GM23248 (cell line): ENCODE results near the gene ARHGAP10. TPM values are rescaled to one million over a fixed set of nuclear protein-coding genes. Genes with fewer than 3 reads are reported as not detected.
A peak's percentile ranks its signal among the peaks of the same experiment; 100 is the strongest.

Source experiments
- DNase-seq: peaks from one replicate; pipeline ENCODE4 v3.0.0-alpha.2; 2015
- H2AFZ ChIP-seq: fragments of 200-600 bp; sonication (generic); 2 replicates; pipeline ENCODE4 v1.6.1; 2016; ENCODE audit warnings: antibody characterized with exemption
- H3F3A ChIP-seq: fragments of 200-600 bp; sonication (generic); 2 replicates; pipeline ENCODE4 v1.6.1; 2016; ENCODE audit warnings: mild to moderate bottlenecking, antibody characterized with exemption, mixed run types; ENCODE audit not compliant: insufficient read depth
- H3K27ac ChIP-seq: fragments of 200-600 bp; sonication (generic); 2 replicates; pipeline ENCODE4 v1.5.1; 2016; ENCODE audit warnings: mild to moderate bottlenecking
- H3K27me3 ChIP-seq: fragments of 200-600 bp; sonication (generic); replicated peaks from 2 replicates; pipeline ENCODE4 v1.6.1; 2016; ENCODE audit warnings: mild to moderate bottlenecking; ENCODE audit not compliant: insufficient read depth
- H3K36me3 ChIP-seq: fragments of 200-600 bp; sonication (generic); 2 replicates; pipeline ENCODE4 v1.6.1; 2016; ENCODE audit warnings: low read depth, mild to moderate bottlenecking
- H3K4me1 ChIP-seq: fragments of 200-600 bp; sonication (generic); 2 replicates; pipeline ENCODE4 v1.6.1; 2016; ENCODE audit warnings: mild to moderate bottlenecking; ENCODE audit not compliant: insufficient read depth
- H3K4me2 ChIP-seq: fragments of 200-600 bp; sonication (generic); one replicate; pipeline ENCODE4 v1.6.1; 2016; ENCODE audit warnings: mild to moderate bottlenecking; ENCODE audit not compliant: unreplicated experiment
- H3K4me3 ChIP-seq: fragments of 200-600 bp; sonication (generic); 2 replicates; pipeline ENCODE4 v1.5.1; 2016; ENCODE audit warnings: mild to moderate bottlenecking
- H3K79me2 ChIP-seq: fragments of 200-600 bp; sonication (generic); 2 replicates; pipeline ENCODE4 v1.6.1; 2016; ENCODE audit warnings: mild to moderate bottlenecking; ENCODE audit not compliant: insufficient read depth
- H3K9ac ChIP-seq: fragments of 200-600 bp; sonication (generic); 2 replicates; pipeline ENCODE4 v1.6.1; 2016; ENCODE audit warnings: mild to moderate bottlenecking
- H3K9me2 ChIP-seq: fragments of 200-600 bp; sonication (generic); 2 replicates; pipeline ENCODE4 v1.6.1; 2016; ENCODE audit warnings: mixed run types, mild to moderate bottlenecking, moderate library complexity; ENCODE audit not compliant: insufficient read depth
- H3K9me3 ChIP-seq: fragments of 200-600 bp; sonication (generic); one replicate; pipeline ENCODE4 v1.6.1; 2017; ENCODE audit warnings: low read depth
- H4K20me1 ChIP-seq: fragments of 200-600 bp; sonication (generic); 2 replicates; pipeline ENCODE4 v1.6.0; 2016; ENCODE audit not compliant: insufficient read depth
- EZH2 ChIP-seq: fragments of 200-600 bp; sonication (generic); IDR thresholded peaks from 2 replicates; pipeline ENCODE4 v1.6.1; 2018; ENCODE audit warnings: antibody characterized with exemption, mild to moderate bottlenecking; ENCODE audit not compliant: insufficient read depth, poor library complexity, severe bottlenecking
- EZH2phosphoT487 ChIP-seq: fragments of 200-600 bp; sonication (generic); IDR thresholded peaks from 2 replicates; pipeline ENCODE4 v1.6.1; 2018; ENCODE audit warnings: antibody characterized with exemption, moderate library complexity, mild to moderate bottlenecking, low read depth; ENCODE audit not compliant: insufficient read depth
- WGBS, 2 experiments: methylation state at CpG; one replicate each; pipeline ENCODE4 v1.1.6; 2015 to 2017; ENCODE audit warnings: low lambda C conversion rate in 2 of 2, low coverage in 1 of 2; ENCODE audit errors: missing lambda C conversion rate in 2 of 2; 5-methylcytosine and 5-hydroxymethylcytosine counted together
- in situ Hi-C: fragments of 300-500 bp; cut with MboI; formaldehyde crosslinking; loops from 2 replicates; pipeline ENCODE4 v1.15.0; 2020
- polyA plus RNA-seq: library from polyadenylated mRNA; unstranded; fragments of >200 nt; fragmentation: Nextera tagmentation; extraction: Ambion mirVana; gene quantifications from 2 replicates; pipeline ENCODE4 v1.2.1, GENCODE V29; 2016
- total RNA-seq: library from RNA; depleted of rRNA; stranded (reverse); fragments of >200 nt; shearing (Covaris generic); gene quantifications from 2 replicates; pipeline ENCODE4 v1.2.3, GENCODE V29; 2014

The ARHGAP10 gene
- total and polyA plus RNA-seq, 2 experiments from 2014 or later, result 19.5 to 24.8 TPM

DNA sequence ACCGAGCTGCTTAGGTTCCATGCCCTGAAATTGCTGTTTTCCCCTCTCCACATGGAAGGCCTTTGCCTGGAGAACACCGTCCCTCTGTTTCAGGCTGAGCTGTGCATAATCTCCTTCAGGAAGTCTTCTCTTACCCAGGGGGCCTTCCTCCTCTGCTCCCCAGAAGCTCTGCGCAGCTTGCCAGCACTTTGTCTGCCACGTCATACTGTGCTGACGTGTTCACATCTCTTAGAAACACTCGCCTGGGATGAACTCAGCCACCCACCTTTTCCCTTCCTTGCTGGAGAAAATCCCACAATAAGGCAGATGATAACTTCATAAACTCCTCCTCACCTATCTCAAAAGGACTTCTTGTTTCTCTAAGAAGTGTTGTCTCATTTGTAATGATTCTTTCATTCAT, 110.7 kb downstream of the ARHGAP10 start:
- Histone ChIP-seq H3F3A (0 out of 2 replicates have a peak, but pooled peaks cover 11% of the 10 kb centered on the region), H2AFZ (no peak overlapping the region), H3K4me2 (no peak overlapping the region), H3K79me2 (peaks cover 97% of the 10 kb centered on the region), H3K9me2 (no peaks in the 10 kb centered on the region), H3K9ac (no peak overlapping the region), H3K9me3 (no peaks in the 10 kb centered on the region), H3K4me1 (peaks cover 4% of the 10 kb centered on the region), H3K27me3 (no peaks in the 10 kb centered on the region), H4K20me1 (no peaks in the 10 kb centered on the region), H3K4me3 (no peak overlapping the region), H3K36me3 (peaks cover 8% of the 10 kb centered on the region; the same call in 1 of the 2 replicates), H3K27ac (peak overlapping the region; percentile 58)
- in situ Hi-C loops, result no loop called here
- WGBS, 2 experiments, result 86 to 89% methylated on average over 6 of the region's 6 CpGs
- peak; percentile 57 for DNase-seq
- no peak for TF ChIP-seq EZH2
- no peak for TF ChIP-seq EZH2phosphoT487

DNA sequence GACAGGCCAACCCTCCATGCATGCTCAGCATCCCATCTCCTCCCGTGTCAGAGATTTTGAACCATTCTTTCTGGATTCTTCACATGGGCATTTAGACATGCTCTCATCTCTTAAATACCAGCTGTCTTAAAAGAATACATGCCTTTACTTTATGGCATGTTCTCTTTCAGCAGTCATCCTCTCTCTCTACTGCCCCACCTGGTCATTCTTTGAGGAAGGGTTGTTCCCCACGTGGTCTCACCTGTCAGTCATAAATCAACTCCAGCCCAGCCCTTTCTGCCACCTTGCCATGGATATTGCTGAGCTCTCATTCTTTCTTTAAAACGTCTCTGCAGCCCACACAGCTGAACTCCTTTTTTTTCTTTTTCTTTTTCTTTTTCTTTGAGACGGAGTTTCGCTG, 111.3 kb downstream of the ARHGAP10 start:
- H3F3A ChIP-seq, result 0 out of 2 replicates have a peak, but pooled peaks cover 11% of the 10 kb centered on the region
- DNase-seq, result no peak
- no peak overlapping the region for H3K4me2 ChIP-seq
- WGBS, 2 experiments, result 87 to 90% methylated on average over 5 of the region's 5 CpGs
- no peaks in the 10 kb centered on the region for H3K27me3 ChIP-seq
- H3K4me3 ChIP-seq, result no peak overlapping the region
- in situ Hi-C loops, result no loop called here
- H3K4me1 ChIP-seq, result peaks cover 4% of the 10 kb centered on the region
- peaks cover 8% of the 10 kb centered on the region; the same call in 1 of the 2 replicates for H3K36me3 ChIP-seq
- H3K9me2 ChIP-seq, result no peaks in the 10 kb centered on the region
- peaks cover 96% of the 10 kb centered on the region for H3K79me2 ChIP-seq
- peak overlapping the region; percentile 58 for H3K27ac ChIP-seq
- no peak overlapping the region for H3K9ac ChIP-seq
- no peaks in the 10 kb centered on the region for H4K20me1 ChIP-seq
- H2AFZ ChIP-seq, result no peak overlapping the region
- TF ChIP-seq EZH2, result no peak
- no peak for TF ChIP-seq EZH2phosphoT487
- no peaks in the 10 kb centered on the region for H3K9me3 ChIP-seq

DNA sequence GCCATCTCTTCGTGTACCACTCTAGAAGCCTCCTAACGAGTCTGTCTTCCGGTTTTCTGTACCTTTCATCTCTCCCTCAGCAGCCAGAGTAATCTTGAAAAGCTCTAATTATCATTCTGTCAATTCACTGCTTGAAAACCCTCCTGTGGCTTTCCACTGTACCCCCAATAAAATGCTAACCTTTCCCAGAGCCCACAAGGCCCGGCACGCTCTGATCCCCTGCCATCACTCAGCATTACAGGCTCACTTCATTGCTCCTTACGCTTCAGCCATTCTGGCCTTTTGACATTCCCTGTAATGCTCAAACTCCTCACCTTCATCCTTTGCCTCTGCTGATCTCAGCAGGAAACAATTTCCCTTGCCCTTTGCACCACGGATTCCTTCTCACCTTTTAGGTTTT, 112.9 kb downstream of the ARHGAP10 start:
- in situ Hi-C loops, result no loop called here
- no peak overlapping the region for H3K4me2 ChIP-seq
- no peak overlapping the region for H3K9ac ChIP-seq
- DNase-seq, result no peak
- H3K9me3 ChIP-seq, result no peaks in the 10 kb centered on the region
- 0 out of 2 replicates have a peak, but pooled peaks cover 11% of the 10 kb centered on the region for H3F3A ChIP-seq
- no peaks in the 10 kb centered on the region for H3K9me2 ChIP-seq
- H4K20me1 ChIP-seq, result no peaks in the 10 kb centered on the region
- H2AFZ ChIP-seq, result no peak overlapping the region
- H3K36me3 ChIP-seq, result peaks cover under 1% of the 10 kb centered on the region; the same call in 1 of the 2 replicates
- H3K27ac ChIP-seq, result no peak overlapping the region
- no peak overlapping the region for H3K4me3 ChIP-seq
- H3K79me2 ChIP-seq, result peaks cover 84% of the 10 kb centered on the region
- H3K4me1 ChIP-seq, result peaks cover 4% of the 10 kb centered on the region
- 98 to 99% methylated on average over 7 of the region's 7 CpGs for WGBS, 2 experiments
- no peaks in the 10 kb centered on the region for H3K27me3 ChIP-seq
- TF ChIP-seq EZH2, result no peak
- no peak for TF ChIP-seq EZH2phosphoT487

DNA sequence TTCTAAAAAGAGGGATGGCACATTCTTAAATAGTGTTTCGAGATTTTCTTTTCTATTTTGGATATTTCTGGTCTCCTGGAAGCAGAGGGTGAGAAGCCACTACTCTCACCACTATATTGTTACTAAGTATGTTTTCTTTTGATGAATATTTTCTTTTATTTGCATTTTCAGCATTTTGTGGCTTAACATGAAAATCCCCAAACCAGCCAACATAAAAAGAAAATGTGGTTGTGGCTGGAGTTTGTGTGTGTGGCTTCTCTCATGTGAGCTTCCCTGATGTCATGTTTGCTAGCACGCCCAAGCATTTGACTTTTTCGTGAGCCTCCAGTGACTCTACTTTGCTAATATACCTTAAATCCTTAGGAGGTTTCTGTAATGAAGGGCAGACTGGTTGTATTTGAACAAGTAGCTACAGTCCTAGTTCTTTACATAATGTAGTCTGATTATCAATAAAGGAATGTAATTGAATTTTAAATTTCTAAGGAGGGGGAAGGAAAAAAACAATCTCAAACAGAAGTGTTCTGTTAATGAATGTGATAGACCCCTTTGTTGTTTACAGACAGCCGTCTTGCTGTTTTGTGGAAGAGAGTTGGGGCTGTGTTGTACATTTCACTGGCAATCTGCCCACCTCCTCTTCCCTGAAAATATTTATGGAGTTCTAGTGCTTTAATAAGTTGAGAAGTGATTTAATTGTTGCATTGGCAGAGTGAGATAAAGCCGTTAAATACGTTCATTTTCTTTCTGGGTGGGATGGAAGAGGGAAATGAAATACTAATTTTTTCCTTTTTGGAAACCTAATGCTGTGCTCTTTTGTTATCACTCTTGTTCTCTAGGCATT, 114.6 kb downstream of the ARHGAP10 start:
- no peak overlapping the region for H3K27ac ChIP-seq
- peaks cover 4% of the 10 kb centered on the region for H3K4me1 ChIP-seq
- H3K9ac ChIP-seq, result no peak overlapping the region
- no peaks in the 10 kb centered on the region for H3K9me3 ChIP-seq
- H3F3A ChIP-seq, result 0 out of 2 replicates have a peak, but pooled peaks cover 6% of the 10 kb centered on the region
- no peak overlapping the region for H2AFZ ChIP-seq
- no peaks in the 10 kb centered on the region for H4K20me1 ChIP-seq
- no peak for DNase-seq
- no peak overlapping the region for H3K4me2 ChIP-seq
- H3K27me3 ChIP-seq, result no peaks in the 10 kb centered on the region
- no peaks in the 10 kb centered on the region for H3K9me2 ChIP-seq
- no peak for TF ChIP-seq EZH2phosphoT487
- TF ChIP-seq EZH2, result no peak
- H3K4me3 ChIP-seq, result no peak overlapping the region
- 84% methylated on average over 6 of the region's 6 CpGs for WGBS, 2 experiments
- peaks cover 10% of the 10 kb centered on the region for H3K36me3 ChIP-seq
- H3K79me2 ChIP-seq, result peaks cover 84% of the 10 kb centered on the region
- in situ Hi-C loops, result no loop called here
